Measurements from ENCODE around the gene MROH2B.

DNA sequence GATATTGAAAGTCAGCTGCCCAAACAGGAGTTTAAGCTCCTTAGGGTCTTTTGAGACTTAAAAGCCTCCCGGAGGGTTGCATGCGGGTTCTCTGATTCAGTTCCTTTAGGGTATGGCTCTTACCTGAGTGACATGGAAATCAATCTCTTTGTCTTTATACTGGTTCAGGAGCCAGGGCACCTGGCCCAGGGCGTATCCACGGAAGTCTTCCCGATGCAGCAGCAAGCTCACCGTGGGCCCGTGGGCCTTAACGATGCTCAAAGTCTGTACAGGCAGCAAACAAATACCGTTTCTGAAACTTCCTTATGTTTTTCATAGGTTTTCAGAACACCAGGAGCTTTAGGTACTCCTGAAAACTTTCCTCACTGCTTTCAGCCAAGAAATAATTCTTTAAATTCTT is 13.2 kb downstream of the MROH2B start:
- TF ChIP-seq POLR2A (IDR thresholded peaks at IDR 0.05) (no peak), POLR2AphosphoS5 (IDR thresholded peaks at IDR 0.05) (no peak)
- TF ChIP-seq, protein P1, sequence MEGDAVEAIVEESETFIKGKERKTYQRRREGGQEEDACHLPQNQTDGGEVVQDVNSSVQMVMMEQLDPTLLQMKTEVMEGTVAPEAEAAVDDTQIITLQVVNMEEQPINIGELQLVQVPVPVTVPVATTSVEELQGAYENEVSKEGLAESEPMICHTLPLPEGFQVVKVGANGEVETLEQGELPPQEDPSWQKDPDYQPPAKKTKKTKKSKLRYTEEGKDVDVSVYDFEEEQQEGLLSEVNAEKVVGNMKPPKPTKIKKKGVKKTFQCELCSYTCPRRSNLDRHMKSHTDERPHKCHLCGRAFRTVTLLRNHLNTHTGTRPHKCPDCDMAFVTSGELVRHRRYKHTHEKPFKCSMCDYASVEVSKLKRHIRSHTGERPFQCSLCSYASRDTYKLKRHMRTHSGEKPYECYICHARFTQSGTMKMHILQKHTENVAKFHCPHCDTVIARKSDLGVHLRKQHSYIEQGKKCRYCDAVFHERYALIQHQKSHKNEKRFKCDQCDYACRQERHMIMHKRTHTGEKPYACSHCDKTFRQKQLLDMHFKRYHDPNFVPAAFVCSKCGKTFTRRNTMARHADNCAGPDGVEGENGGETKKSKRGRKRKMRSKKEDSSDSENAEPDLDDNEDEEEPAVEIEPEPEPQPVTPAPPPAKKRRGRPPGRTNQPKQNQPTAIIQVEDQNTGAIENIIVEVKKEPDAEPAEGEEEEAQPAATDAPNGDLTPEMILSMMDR (IDR thresholded peaks at IDR 0.05): no peak

Data from upper lobe of left lung (tissue), 4 donors.